Sciatic nerve (tissue), 2 donors: Measurements from ENCODE around the gene IFNL3. TPM values are rescaled to one million over a fixed set of nuclear protein-coding genes. Genes with fewer than 3 reads are reported as not detected.
"Not testable (repeated sequence)": the region's sequence is repeated elsewhere in the genome, so short reads cannot be mapped to it uniquely, and the experiment has no call there.

ENCODE experiments used
- ATAC-seq: fragments of 200-7000 bp; cut with Tn5 transposase; one replicate; pipeline ENCODE4 v1.9.1; 2020; ENCODE audit warnings: mild to moderate bottlenecking, moderate library complexity
- DNase-seq: peaks from one replicate; pipeline ENCODE4 v3.0.0-alpha.2; 2020; ENCODE audit warnings: low spot score
- intact Hi-C: fragments of 100-400 bp; cut with DNase I; formaldehyde crosslinking; loops from one replicate; pipeline ENCODE4 v1.14.2; 2022
- total RNA-seq: library from RNA; stranded (reverse); fragmentation: NEBNext Ultra II Directional; extraction: Animal tissue kit (Norgen Biotek cat#: 25700); gene quantifications from one replicate; pipeline ENCODE4 v1.2.1, GENCODE V29; 2021
- donor health status: DM: no; HTN: no; CAD: no.
- donor health status: DM: no; HTN: no; CAD: no.

The IFNL3 gene
- total RNA-seq, 1 donor from 2014 or later = not detected

DNA sequence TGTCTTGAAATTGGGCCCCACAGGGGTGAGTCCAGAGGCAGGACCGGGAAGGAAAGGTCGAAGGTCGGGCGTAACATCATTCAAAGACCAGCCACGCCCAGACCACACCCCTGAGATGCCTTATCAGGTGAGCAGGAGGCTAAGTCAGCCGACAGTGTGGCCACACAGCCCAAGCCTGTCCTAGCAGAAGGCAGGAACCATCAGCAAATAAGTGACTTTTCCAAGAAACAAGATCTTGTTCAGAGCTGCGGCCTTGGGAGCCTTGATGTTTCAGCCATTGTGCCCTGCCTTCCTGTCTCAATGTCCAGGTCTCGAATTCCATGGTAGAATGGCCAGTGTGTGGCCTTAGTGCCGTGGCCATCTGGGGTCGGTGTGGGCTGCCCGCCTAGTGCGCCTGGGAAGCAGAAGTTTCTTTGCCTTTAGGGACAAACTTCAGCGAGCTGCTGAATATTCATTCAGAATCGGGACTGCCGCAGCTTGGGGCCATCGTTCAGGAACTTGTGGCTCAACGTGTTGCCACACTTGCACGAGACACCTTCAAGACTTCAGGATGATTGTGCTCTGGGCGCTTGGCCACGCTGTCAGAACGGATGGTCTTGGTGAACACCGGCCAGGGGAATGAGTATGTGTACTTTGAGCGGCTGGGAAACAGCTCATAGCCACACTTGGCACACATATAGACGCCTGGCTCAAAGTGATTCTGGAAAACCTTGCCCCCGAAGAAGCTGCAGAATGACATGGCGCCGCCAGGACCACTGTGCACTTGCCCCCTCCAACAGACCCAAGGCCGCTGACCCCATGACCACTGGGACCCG is 9.9 kb upstream of the IFNL3 start:
- DNase-seq = no peak
- intact Hi-C loops = no loop called here
- no peak for ATAC-seq

DNA sequence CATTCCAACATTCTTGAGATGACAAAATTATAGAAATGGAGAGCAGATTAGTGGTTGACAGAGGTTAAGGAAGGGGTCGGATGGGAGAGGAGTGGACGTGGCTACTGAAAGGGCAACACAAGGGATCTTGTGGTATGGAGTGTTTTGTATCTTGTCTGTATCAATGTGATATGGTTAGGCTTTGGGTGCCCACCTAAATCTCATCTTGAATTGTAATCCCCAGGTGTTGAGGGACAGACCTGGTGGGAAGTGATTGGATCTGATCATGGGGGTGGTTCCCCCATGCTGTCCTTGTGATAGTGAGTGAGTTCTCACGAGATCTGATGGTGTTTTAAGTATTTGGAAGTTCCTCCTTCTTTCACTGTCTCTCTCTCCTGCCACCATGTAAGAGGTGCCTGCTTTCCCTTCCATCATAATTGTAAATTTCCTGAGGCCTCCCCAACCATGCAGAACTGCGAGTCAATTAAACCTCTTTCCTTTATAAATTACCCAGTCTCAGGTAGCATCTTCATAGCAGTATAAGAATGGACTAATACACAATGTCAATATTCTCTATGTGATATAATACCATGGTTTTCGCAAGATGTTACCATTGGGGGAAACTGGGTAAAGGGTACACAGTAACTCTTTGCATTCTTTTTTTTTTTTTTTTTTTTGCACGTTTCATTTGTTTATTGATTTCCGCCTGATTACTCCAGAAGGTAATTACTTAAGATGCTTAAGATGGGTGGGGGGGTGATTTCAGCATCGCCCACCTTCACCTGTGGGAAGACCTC is 8.8 kb upstream of the IFNL3 start:
- no peak for ATAC-seq
- intact Hi-C loops = no loop called here
- DNase-seq = no peak

DNA sequence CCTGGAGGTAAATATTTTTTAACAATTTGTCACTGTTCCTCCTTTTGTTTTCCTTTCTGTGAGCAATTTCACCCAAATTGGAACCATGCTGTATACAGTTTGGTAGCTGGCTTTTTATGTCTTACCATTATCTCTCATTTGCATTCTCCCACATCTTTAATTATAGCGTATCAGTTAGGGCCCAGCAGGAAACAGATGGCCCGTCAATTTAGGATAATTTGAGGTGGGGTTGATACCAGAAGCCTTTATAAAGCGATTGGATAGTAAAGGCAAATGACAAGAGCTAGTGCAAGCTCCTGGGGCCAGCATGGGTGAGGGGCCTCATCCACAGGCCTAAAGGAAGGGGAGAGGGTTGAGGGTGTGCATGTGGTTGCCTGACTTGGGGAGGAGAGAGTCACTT is 7.7 kb upstream of the IFNL3 start:
- ATAC-seq (no peak), DNase-seq (no peak)
- intact Hi-C loops = no loop called here

DNA sequence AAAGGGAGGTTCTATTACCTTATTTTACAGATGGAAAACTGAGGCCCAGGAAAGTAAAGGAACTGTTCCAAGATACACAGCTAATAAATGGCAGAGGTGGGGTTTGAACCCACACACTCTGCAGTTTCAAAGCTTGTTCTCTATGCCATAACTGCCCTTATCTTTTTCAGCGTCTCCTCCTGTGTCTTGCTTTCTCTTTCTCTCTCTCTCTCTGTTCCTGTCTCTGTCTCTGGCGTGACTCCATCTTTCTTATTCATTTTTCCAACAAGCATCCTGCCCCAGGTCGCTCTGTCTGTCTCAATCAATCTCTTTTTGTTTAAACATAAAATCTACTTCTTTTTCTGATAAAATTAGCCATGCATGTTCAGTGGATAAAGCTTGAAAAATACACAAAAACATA is 7.0 kb upstream of the IFNL3 start:
- ATAC-seq (no peak), DNase-seq (no peak)
- intact Hi-C loops = no loop called here

DNA sequence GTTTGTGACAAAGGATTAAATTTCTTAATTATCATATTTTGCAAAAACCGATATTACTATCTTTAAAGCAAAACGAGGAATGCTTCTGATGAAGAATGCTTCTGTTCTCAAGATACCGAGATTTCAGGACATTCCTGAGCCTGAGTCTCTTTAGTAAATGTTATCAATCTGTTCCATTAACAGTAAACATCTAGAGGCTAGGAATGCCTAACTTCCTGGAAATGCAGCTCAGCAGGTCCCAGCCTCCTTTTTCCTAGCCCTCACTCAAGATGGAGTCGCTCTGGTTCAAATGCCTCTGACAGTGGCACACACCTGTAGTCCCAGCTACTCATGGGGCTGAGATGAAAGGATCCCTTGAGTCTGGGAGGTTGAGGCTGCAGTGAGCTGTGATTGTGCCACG is 6.3 kb upstream of the IFNL3 start:
- intact Hi-C loops = no loop called here
- ATAC-seq (no peak), DNase-seq (no peak)

DNA sequence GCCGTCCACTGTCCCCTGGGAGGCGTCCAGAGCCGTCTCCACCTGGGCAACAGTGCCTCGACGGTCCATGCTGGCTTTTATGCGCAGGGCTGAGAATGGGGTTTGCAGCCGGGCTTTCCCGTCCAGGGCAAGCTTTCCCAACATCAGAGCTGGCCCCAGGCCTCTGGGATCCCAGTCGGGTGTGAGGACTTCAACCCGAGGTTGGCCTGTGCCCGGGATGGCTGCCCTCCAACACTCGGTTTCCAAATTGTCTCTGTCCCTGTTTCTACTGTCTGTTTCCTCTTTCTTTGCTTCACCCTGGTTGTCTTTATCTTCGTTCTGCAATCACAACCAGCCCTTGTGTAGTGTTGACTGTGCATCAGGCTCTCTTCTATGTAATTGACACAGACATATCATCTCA is 4.0 kb upstream of the IFNL3 start, which contains the start of gene IFNL4:
IFNL4 (minus strand) TSS at position 51 of the 400 bp plus-strand sequence.
- intact Hi-C loops = no loop called here
- ATAC-seq = no peak

DNA sequence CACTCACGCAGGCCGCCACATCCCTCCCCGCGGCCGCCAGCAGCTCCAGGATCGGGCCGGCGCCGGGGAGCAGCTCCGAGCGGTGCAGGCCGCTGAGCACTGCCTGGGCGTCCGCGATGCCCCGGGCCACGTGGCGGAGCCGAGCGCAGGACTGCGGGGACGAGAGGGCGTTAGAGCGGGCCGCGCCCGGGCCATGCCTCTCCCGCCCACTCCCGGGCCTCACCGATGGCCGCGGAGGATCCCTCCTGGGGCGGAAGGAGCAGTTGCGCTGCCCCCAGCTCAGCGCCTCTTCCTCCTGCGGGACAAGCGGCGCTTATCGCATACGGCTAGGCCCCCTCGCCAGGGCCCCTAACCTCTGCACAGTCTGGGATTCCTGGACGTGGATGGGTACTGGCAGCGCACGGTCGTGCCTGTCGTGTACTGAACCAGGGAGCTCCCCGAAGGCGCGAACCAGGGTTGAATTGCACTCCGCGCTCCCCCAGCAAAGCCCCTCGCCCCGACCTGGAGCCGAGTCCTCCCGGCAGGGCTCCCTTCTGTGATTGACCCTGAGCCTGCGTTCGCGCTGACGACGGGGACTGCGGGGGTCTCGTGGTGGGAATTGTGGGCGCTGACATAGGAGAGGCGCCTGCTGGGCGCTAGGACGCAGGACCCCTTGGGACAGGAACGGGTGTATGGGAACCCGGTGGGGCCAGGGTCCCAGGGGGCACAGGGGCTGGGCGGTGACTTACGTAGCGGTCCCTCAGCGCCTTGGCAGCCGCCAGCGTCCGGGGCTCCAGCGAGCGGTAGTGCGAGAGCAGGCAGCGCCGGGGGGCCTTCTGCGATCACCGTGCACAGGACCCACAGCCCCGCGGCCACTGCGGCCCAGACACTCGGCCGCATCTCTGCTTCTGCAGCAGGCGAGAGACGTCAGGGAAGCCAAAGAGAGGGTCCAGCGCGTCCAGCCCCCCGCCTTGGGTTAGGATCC is 3.2 kb upstream of the IFNL3 start:
- ATAC-seq = peak; percentile 17
- intact Hi-C loops = no loop called here

More for the DNA sequence above, 4.0 kb upstream of the IFNL3 start, which contains the start of gene IFNL4:
- no peak for DNase-seq

DNA sequence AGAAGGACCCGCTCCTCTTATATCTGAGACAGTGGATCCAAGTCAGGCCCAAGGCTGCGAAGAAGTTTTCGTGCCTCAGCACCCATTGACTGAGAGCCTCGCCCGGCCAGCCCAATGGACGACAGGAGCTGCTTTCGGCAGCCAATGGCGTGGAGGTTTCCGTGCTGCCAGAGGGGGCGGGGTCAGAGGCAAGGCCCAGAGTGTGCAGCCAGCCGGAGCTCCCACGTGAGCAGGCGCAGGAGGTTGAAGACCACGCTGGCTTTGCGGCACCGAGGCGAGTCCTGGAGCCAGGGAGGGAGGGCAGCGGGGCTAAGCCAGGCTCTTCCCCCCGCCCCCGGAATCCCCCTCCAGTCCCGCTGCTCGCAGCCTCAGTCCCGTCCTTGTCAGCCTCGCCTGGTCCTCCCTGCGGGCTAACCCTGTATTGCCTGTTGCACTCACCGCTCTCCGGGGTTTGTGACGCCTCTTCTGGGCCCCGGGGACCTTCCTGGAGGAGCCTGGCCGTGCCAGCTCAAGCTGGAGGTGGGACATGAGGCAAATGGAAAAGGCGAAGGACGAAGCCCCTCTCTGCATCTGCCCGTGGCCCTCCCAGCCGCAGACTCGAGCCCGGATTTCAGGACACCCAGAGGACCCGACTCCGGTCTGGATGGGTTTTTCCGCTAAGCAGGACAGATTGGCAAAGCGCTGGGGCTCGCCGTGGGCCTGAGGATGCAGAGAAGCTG is 2.3 kb upstream of the IFNL3 start:
- intact Hi-C loops = no loop called here
- ATAC-seq = peak; percentile 74
- DNase-seq = no peak

More for the DNA sequence above, 3.2 kb upstream of the IFNL3 start:
- DNase-seq = no peak

DNA sequence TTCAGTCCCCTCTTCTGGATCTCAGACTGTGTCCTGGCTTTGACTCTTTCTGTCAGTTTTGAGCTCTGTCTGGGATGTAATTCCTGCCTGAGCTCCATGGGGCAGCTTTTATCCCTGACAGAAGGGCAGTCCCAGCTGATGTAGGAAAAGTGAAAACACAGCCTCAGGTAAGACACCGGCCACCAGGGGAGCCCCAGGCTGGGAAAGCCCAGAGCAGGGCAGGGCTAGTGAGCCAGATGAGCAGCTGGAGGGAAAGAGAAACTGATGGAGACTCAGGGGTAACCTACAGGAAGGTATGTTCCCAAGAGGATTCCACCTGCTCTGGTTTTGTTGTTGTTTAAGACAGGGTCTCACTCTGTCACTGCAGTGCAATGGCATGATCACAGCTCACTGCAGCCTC is 360 bp upstream of the IFNL3 start:
- intact Hi-C loops, DNase-seq, ATAC-seq: not testable (repeated sequence)

DNA sequence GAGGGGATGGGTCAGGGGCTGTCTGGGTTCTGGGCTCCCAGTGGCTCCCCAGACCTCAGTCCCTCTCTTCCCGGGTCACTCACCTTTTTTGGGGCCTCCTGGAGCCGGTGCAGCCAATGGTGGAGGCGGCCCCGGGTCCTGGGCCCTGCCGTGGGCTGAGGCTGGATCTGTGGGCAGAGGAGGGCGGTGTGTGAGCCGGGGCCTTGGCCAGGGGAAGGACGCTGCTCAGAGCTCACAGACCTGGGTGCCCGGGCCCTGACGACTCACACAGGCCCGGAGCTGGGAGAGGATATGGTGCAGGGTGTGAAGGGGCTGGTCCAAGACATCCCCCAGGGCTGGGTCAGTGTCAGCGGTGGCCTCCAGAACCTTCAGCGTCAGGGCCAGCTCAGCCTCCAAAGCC is 1.1 kb downstream of the IFNL3 start:
- DNase-seq, ATAC-seq: not testable (repeated sequence)
- intact Hi-C loops = loop anchor here (5.0 kb wide), 1 partner anchor 784 kb away; no protein-coding TSS in a partner anchor

DNA sequence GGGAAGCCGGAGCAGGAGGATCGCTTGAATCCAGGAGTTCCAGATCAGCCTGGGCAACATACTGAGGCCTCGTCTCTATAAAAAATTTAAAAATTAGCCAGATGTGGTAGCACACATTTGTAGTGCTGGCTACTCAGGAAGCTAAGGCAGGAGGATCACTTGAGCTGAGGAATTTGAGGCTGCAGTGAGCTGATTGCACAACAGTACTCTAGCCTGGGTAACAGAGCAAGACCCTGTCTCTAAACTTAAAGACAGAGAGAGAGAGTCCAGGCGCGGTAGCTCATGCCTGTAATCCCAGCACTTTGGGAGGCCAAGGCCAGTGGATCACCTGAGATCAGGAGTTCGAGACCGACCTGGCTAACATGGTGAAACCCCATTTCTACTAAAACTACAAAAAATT is 4.4 kb downstream of the IFNL3 start:
- intact Hi-C loops = loop anchor here (5.0 kb wide), 1 partner anchor 787 kb away; no protein-coding TSS in a partner anchor
- DNase-seq (no peak), ATAC-seq (no peak)

DNA sequence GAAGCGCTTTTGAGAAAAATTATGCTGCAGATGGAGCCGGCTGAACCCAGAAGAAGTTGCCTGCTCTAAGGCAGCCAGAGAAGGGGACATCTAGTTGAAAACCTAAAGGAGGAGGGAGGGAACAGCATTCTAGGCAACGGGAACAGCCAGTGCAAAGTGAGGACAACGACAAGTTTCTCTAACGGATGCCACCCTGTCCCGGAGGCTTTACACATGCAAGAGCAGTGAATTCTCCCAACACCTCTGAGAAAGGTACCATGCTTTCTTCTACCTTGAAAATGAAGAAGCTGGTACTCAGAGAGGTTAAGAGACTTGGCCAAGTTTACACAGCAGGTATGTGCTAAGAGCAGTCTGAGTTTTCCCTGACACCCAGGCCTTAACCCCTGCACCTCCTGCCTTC is 5.9 kb downstream of the IFNL3 start:
- ATAC-seq = no peak
- intact Hi-C loops = no loop called here
- no peak for DNase-seq

DNA sequence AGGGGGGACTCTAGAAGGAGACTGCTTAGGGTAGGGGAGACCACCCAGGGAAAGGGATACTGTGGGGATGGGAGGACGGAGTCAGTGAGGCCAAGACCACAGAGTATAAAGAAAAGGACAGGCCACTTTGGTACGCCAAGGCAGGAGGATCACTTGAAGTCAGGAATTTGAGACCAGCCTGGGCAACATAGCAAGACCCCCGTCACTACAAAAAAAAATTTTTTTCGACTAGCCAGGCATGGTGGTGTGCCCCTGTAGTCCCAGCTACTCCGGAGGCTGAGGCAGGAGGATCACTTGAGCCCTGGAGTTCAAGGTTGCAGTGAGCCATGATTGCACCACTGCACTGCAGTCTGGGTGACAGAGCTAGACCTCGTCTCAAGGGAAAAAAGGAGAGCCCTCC is 6.6 kb downstream of the IFNL3 start:
- ATAC-seq = no peak
- DNase-seq = no peak
- intact Hi-C loops = no loop called here

DNA sequence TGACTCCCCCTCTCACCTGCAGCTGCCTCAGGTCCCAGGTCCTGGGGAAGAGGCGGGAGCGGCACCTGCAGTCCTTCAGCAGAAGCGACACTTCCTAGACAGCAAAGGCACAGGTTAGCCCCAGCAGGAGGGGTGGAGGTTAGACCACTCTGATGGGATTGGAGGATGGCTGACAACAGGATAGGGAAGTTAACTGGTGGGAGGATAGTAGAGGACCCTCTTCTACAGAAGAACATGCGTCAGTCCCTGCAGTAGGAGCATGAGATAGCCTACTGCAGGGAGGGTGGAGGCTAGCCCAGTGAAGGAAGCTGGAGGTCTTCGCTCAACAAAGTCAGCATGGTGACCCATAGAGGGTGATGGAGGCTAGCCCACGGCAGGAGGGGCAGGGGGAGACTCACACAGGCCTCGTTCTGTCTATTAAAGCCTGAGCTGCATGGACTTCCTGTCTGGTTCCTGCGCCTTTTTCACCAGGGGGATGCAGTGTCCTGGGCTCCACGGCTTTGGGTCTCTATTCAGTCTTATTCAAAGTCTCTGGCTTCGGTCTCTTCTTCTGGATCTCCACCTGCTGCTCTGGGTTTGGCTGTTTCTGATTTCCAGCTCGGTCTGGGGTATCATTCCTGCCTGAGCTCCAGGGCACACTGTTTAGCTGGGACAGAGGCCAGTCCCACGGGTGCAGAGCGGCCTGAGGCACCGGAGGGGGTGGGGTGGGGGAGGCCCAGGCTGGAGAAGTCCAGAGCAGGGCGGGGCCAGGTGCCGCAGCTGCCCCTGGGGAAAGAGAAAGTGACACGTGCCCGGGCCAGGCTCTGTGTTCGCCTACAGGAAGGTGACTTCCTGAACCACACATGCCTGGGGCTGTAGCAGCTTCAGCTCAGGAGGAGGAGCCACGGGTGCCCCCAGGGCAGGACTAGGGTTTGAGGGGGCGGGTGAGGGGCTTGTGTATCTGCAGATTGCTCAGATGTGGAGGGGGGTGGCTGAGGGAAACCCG is 7.3 kb downstream of the IFNL3 start:
- no peak for DNase-seq
- ATAC-seq = no peak
- intact Hi-C loops = no loop called here

DNA sequence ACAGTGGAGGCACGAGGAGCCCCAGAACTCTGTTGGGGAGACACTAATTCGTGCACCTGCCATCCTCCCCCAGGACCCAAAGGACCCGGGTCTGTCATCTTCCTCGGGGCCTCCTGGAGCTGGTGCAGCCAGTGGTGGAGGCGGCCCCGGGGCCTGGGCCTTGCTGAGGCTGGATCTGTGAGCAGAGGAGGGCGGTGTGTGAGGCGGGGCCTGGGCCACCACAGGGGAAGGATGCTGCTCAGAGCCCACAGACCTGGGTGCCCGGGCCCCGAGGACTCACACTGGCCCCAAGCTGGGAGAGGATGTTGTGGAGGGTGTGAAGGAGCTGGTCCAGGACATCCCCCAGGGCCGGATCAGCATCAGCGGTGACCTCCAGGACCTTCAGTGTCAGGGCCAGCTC is 8.3 kb downstream of the IFNL3 start:
- ATAC-seq (no peak), DNase-seq (no peak)
- intact Hi-C loops = no loop called here

DNA sequence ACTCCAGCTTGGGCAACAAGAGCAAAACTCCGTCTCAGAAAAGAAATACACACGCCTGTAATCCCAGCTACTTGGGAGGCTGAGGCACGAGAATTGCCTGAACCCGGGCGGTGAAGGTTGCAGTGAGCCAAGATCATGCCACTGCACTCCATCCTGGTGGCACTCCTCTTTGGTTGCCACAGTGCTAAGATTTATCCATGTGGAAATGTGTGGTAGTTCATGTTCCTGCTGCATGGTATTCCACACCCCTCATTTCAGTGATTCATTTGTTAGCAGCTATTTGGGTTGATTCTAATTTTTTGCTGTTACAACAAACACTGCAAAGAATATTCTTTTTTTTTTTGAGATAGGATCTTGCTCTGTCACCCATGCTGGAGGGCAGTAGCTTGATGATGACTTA is 12.1 kb downstream of the IFNL3 start:
- intact Hi-C loops = no loop called here
- DNase-seq (no peak), ATAC-seq (no peak)

DNA sequence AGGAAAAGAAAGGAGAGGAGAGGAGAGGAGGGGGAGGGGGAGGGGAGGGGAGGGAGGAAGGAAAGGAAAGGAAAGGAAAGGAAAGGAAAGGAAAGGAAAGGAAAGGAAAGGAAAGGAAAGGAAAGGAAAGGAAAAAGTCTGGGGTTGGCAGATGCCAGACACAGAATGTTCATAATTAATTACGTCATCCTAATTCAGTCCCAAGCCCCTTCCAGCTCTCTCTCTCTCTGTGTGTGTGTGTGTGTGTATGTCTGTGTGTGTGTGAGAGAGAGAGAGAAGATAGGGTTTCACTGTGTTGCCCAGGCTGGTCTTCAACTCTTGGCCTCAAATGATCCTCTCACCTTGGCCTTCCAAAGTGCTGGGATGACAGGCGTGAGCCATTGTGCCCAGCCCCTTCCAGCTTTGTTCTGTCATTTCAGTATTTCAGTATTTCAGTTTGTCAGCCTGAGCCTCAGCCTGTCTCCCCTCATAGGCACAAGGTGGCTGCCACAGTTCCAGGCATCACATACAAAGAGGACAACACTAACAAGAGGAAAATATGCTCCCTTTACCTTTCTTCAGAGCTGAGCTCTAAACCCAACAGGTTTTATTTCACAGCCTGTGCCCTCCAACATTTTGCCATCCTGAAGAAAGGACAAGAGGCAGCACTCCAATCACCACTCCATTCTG is 14.6 kb downstream of the IFNL3 start:
- ATAC-seq (no peak), DNase-seq (no peak)
- intact Hi-C loops = no loop called here
